Adrenal gland (tissue), 5 donors: ENCODE results near the gene KLHL22.

Source experiments
- CTCF ChIP-seq, 6 experiments: fragments of 450-650 bp in 4 of 6; fragments of 200-600 bp in 2 of 6; sonication (generic) in 1 of 6; IDR thresholded peaks; 1 replicate in 5 of 6; 2 replicates in 1 of 6; pipeline versions ENCODE4 v1.5.1 to v1.8.0; 2016 to 2021; ENCODE audit warnings: antibody characterized with exemption in 6 of 6, mild to moderate bottlenecking in 2 of 6, moderate library complexity in 1 of 6
- POLR2A ChIP-seq, 2 donors: fragments of 450-650 bp; IDR thresholded peaks; one replicate each; pipeline ENCODE4 v1.6.1; 2017; ENCODE audit warnings: antibody characterized with exemption in 2 of 2, mild to moderate bottlenecking in 2 of 2, moderate library complexity in 1 of 2
- donor health status: DM: no; HTN: no; CAD: no.

- TF ChIP-seq CTCF (IDR thresholded peaks at IDR 0.05), result no peak
- no peak for TF ChIP-seq POLR2A (IDR thresholded peaks at IDR 0.05)
Observed at GRCh38 chr22:20526305-20526627, 30.7 kb upstream of the KLHL22 start.
